H9 (cell line): ENCODE measurements around the gene MUTYH. TPM values are rescaled to one million over a fixed set of nuclear protein-coding genes. Genes with fewer than 3 reads are reported as not detected.

ENCODE experiments used
- DNase-seq: peaks from one replicate; pipeline ENCODE4 v3.0.0-alpha.2; 2017
- H2AFZ ChIP-seq: one replicate; pipeline ENCODE4 v1.6.1; 2013; ENCODE audit warnings: mild to moderate bottlenecking, low read length, control low read depth, moderate library complexity
- H2AK5ac ChIP-seq: 2 replicates; pipeline ENCODE4 v1.6.1; 2013; ENCODE audit warnings: low read length, control low read depth, mixed read lengths; ENCODE audit not compliant: insufficient read length
- H2BK120ac ChIP-seq: one replicate; pipeline ENCODE4 v1.6.1; 2013; ENCODE audit warnings: low read depth, mild to moderate bottlenecking, low read length, control low read depth, inconsistent platforms; ENCODE audit not compliant: poor library complexity, severe bottlenecking
- H2BK12ac ChIP-seq: 2 replicates; pipeline ENCODE4 v1.6.1; 2013; ENCODE audit warnings: low read length, control low read depth, mixed read lengths, low read depth; ENCODE audit not compliant: insufficient read length
- H2BK15ac ChIP-seq: 2 replicates; pipeline ENCODE4 v1.6.1; 2013; ENCODE audit warnings: low read depth, low read length, control low read depth
- H2BK20ac ChIP-seq: one replicate; pipeline ENCODE4 v1.6.1; 2013; ENCODE audit warnings: low read depth, mild to moderate bottlenecking, low read length, control low read depth, inconsistent platforms; ENCODE audit not compliant: poor library complexity, severe bottlenecking
- H2BK5ac ChIP-seq: 2 replicates; pipeline ENCODE4 v1.6.1; 2013; ENCODE audit warnings: low read length, control low read depth, mixed read lengths; ENCODE audit not compliant: insufficient read length
- H3K14ac ChIP-seq: 2 replicates; pipeline ENCODE4 v1.6.1; 2013; ENCODE audit warnings: low read length, control low read depth; ENCODE audit not compliant: insufficient read depth
- H3K18ac ChIP-seq: 2 replicates; pipeline ENCODE4 v1.6.1; 2013; ENCODE audit warnings: low read depth, mild to moderate bottlenecking, mixed read lengths, low read length, control low read depth; ENCODE audit not compliant: insufficient read length
- H3K23ac ChIP-seq: 2 replicates; pipeline ENCODE4 v1.6.1; 2013; ENCODE audit warnings: low read length, control low read depth, mixed read lengths, low read depth; ENCODE audit not compliant: insufficient read length
- H3K23me2 ChIP-seq: 2 replicates; pipeline ENCODE4 v1.6.1; 2013; ENCODE audit warnings: low read depth, mild to moderate bottlenecking, mixed read lengths, low read length, control low read depth; ENCODE audit not compliant: insufficient read length, poor library complexity, severe bottlenecking
- H3K27ac ChIP-seq: 2 replicates; pipeline ENCODE4 v1.5.1; 2013; ENCODE audit warnings: low read length, control low read depth, mixed read lengths, low read depth; ENCODE audit not compliant: insufficient read length
- H3K27me3 ChIP-seq: 2 replicates; pipeline ENCODE4 v1.6.1; 2013; ENCODE audit warnings: low read length, control low read depth, inconsistent platforms; ENCODE audit not compliant: insufficient read depth
- H3K4ac ChIP-seq: 2 replicates; pipeline ENCODE4 v1.6.1; 2013; ENCODE audit warnings: low read depth, mild to moderate bottlenecking, control low read depth, inconsistent platforms, low read length, moderate library complexity
- H3K4me1 ChIP-seq: 2 replicates; pipeline ENCODE4 v1.6.1; 2013; ENCODE audit warnings: low read length, control low read depth, inconsistent platforms; ENCODE audit not compliant: insufficient read depth
- H3K4me2 ChIP-seq: 2 replicates; pipeline ENCODE4 v1.6.1; 2013; ENCODE audit warnings: low read length, control low read depth, mixed read lengths; ENCODE audit not compliant: insufficient read length, insufficient read depth
- H3K56ac ChIP-seq: 2 replicates; pipeline ENCODE4 v1.6.1; 2013; ENCODE audit warnings: low read depth, mild to moderate bottlenecking, mixed read lengths, low read length, control low read depth; ENCODE audit not compliant: insufficient read length
- H3K79me1 ChIP-seq: 2 replicates; pipeline ENCODE4 v1.6.1; 2013; ENCODE audit warnings: low read depth, mild to moderate bottlenecking, moderate library complexity, low read length, control low read depth, inconsistent platforms; ENCODE audit not compliant: insufficient read depth, poor library complexity, severe bottlenecking
- H3K79me2 ChIP-seq: 2 replicates; pipeline ENCODE4 v1.6.1; 2013; ENCODE audit warnings: low read length, control low read depth, inconsistent platforms; ENCODE audit not compliant: insufficient read depth
- H3K9ac ChIP-seq: 2 replicates; pipeline ENCODE4 v1.6.1; 2013; ENCODE audit warnings: low read length, control low read depth, mixed read lengths; ENCODE audit not compliant: insufficient read length; ENCODE audit errors: extremely low read depth
- H3K9me3 ChIP-seq: one replicate; pipeline ENCODE4 v1.6.1; 2013; ENCODE audit warnings: low read depth, low read length, inconsistent platforms; ENCODE audit not compliant: control insufficient read depth
- H3T11ph ChIP-seq: one replicate; pipeline ENCODE4 v1.6.1; 2013; ENCODE audit warnings: mild to moderate bottlenecking, low read length, control low read depth, inconsistent platforms
- H4K20me1 ChIP-seq: one replicate; pipeline ENCODE4 v1.6.1; 2013; ENCODE audit not compliant: control insufficient read depth, insufficient read length, insufficient read depth
- H4K5ac ChIP-seq: 2 replicates; pipeline ENCODE4 v1.6.1; 2013; ENCODE audit warnings: low read depth, mild to moderate bottlenecking, mixed read lengths, low read length, control low read depth; ENCODE audit not compliant: insufficient read length
- H4K8ac ChIP-seq: replicated peaks from 2 replicates; pipeline ENCODE4 v1.6.1; 2013; ENCODE audit warnings: low read length, control low read depth, mixed read lengths, low read depth; ENCODE audit not compliant: insufficient read length
- H4K91ac ChIP-seq: 2 replicates; pipeline ENCODE4 v1.6.1; 2013; ENCODE audit warnings: low read depth, mild to moderate bottlenecking, moderate library complexity, mixed read lengths, low read length, control low read depth; ENCODE audit not compliant: insufficient read length
- H3K27ac Mint-ChIP-seq, 3 experiments: 2 replicates in 2 of 3; 3 replicates in 1 of 3; pipeline ENCODE4 v1.8.0; 2020 to 2021; ENCODE audit warnings: mixed read lengths in 3 of 3, mild to moderate bottlenecking in 1 of 3, moderate library complexity in 1 of 3
- H3K27me3 Mint-ChIP-seq: 2 replicates; pipeline ENCODE4 v1.8.0; 2021; ENCODE audit warnings: low read depth, mild to moderate bottlenecking, moderate library complexity, mixed read lengths
- H3K36me3 Mint-ChIP-seq, 3 experiments: 2 replicates in 2 of 3; 3 replicates in 1 of 3; pipeline ENCODE4 v1.8.0; 2020 to 2021; ENCODE audit warnings: low read depth in 3 of 3, mixed read lengths in 3 of 3; ENCODE audit not compliant: insufficient read depth in 1 of 3
- H3K4me1 Mint-ChIP-seq, 2 experiments: 2 replicates each; pipeline ENCODE4 v1.8.0; 2020; ENCODE audit warnings: mixed read lengths in 2 of 2
- H3K4me3 Mint-ChIP-seq, 2 experiments: 2 replicates in 1 of 2; 3 replicates in 1 of 2; pipeline ENCODE4 v1.8.0; 2020 to 2021; ENCODE audit warnings: mild to moderate bottlenecking in 2 of 2, mixed read lengths in 2 of 2, moderate library complexity in 1 of 2
- H3K9me3 Mint-ChIP-seq, 2 experiments: 2 replicates in 1 of 2; 3 replicates in 1 of 2; pipeline ENCODE4 v1.8.0; 2020; ENCODE audit warnings: mild to moderate bottlenecking in 2 of 2, mixed read lengths in 2 of 2, moderate library complexity in 1 of 2
- WGBS: extraction: QIAGEN DNeasy Blood & Tissue Kit; methylation state at CpG from one replicate; pipeline ENCODE4 v1.1.7; 2013; ENCODE audit warnings: missing lambda C conversion rate, low lambda C conversion rate, mixed read lengths; ENCODE audit not compliant: insufficient read length; ENCODE audit errors: extremely low coverage; 5-methylcytosine and 5-hydroxymethylcytosine counted together
- total RNA-seq: library from RNA; stranded (reverse); gene quantifications from 2 replicates; pipeline ENCODE4 v1.2.1, GENCODE V29; 2021
- TF ChIP-seq, protein P1 (sequence below): fragments of 200-600 bp; sonication (generic); conservative IDR thresholded peaks from 3 replicates; pipeline ENCODE4 v1.8.0; 2021; ENCODE audit warnings: antibody characterized with exemption, mild to moderate bottlenecking

The MUTYH gene
- total RNA-seq, 1 experiment from 2014 or later = 52.6 TPM

DNA sequence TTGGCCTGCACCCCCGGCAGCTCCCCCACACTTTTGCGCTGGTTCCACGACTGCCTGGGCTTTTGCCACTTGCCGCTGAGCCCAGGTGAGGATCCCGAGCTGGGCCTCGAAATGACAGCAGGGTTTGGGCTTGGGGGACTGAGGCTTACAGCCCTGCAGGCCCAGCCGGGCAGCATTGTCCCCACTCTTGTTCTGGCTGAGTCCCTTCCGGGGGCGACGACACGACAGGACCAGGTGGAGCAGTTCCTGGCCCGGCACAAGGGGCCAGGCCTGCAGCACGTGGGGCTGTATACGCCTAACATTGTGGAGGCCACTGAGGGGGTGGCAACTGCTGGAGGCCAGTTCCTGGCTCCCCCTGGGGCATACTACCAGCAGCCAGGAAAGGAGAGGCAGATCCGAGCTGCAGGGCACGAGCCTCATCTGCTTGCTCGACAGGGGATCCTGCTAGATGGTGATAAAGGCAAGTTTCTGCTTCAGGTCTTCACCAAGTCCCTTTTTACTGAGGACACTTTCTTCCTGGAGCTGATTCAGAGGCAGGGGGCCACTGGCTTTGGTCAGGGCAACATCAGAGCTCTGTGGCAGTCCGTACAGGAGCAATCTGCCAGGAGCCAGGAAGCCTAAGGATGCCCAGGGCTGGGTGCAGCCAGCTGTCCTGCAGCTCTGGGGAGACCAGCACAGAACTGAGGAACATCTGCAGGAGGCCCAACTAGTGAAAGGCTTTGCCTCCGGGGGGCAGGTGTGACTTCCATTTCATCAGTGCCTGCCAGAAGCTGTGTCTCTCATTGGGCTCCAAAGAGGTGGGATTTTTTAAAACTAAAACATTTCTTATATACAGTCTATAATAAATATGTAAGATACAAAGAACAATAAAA lies 12.4 kb downstream of the MUTYH start:
- H2BK5ac ChIP-seq = no peak overlapping the region
- no peak overlapping the region for H3K27ac ChIP-seq
- peaks cover 3 to 11% of the 10 kb centered on the region in 2 experiments; a peak in 4 of 5 replicates for H3K9me3 Mint-ChIP-seq
- no peaks in the 10 kb centered on the region for H3K27me3 ChIP-seq
- peak overlapping the region; percentile 83 for H3K18ac ChIP-seq
- H4K5ac ChIP-seq = no peak overlapping the region
- TF ChIP-seq, protein P1, sequence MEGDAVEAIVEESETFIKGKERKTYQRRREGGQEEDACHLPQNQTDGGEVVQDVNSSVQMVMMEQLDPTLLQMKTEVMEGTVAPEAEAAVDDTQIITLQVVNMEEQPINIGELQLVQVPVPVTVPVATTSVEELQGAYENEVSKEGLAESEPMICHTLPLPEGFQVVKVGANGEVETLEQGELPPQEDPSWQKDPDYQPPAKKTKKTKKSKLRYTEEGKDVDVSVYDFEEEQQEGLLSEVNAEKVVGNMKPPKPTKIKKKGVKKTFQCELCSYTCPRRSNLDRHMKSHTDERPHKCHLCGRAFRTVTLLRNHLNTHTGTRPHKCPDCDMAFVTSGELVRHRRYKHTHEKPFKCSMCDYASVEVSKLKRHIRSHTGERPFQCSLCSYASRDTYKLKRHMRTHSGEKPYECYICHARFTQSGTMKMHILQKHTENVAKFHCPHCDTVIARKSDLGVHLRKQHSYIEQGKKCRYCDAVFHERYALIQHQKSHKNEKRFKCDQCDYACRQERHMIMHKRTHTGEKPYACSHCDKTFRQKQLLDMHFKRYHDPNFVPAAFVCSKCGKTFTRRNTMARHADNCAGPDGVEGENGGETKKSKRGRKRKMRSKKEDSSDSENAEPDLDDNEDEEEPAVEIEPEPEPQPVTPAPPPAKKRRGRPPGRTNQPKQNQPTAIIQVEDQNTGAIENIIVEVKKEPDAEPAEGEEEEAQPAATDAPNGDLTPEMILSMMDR = no peak; the same call in 2 of the 3 replicates
- no peaks in the 10 kb centered on the region for H3K9me3 ChIP-seq
- H2BK12ac ChIP-seq = no peak overlapping the region
- H3K79me2 ChIP-seq = no peaks in the 10 kb centered on the region
- no CpG with 5 or more reads among the region's 19 CpGs for WGBS
- no peaks in the 10 kb centered on the region for H3K27me3 Mint-ChIP-seq
- no peak overlapping the region for H2BK20ac ChIP-seq
- no peak overlapping the region for H4K8ac ChIP-seq
- H3K4ac ChIP-seq = peak overlapping the region; percentile 7; the same call in 1 of the 2 replicates
- peak overlapping the region; percentile 75 for H3K4me3 Mint-ChIP-seq
- H4K20me1 ChIP-seq = no peaks in the 10 kb centered on the region
- no peak overlapping the region for H3K23ac ChIP-seq
- peak; percentile 56 for DNase-seq
- H3T11ph ChIP-seq = no peak overlapping the region
- H2BK15ac ChIP-seq = no peak overlapping the region
- H3K23me2 ChIP-seq = peaks cover 16% of the 10 kb centered on the region
- peak overlapping the region; percentile 68 for H4K91ac ChIP-seq
- H2BK120ac ChIP-seq = no peak overlapping the region
- peak overlapping the region; percentile 92 for H3K14ac ChIP-seq
- H3K9ac ChIP-seq = peak overlapping the region; percentile 44
- H3K36me3 Mint-ChIP-seq = peaks cover 25 to 49% (median 36%) of the 10 kb centered on the region in 3 experiments
- no peak overlapping the region for H2AK5ac ChIP-seq
- H2AFZ ChIP-seq = no peak overlapping the region
- H3K79me1 ChIP-seq = no peaks in the 10 kb centered on the region
- H3K27ac Mint-ChIP-seq = peak overlapping the region in 2 of 3 experiments; percentile 28 to 91; a peak in 3 of 7 replicates
- H3K4me1 Mint-ChIP-seq = peaks cover 32 to 39% of the 10 kb centered on the region in 2 experiments
- H3K4me1 ChIP-seq = peaks cover 6% of the 10 kb centered on the region; the same call in 1 of the 2 replicates
- H3K4me2 ChIP-seq = peak overlapping the region; percentile 47
- no peak overlapping the region for H3K56ac ChIP-seq
